Measurements from ENCODE around the gene TROAP.

- TF ChIP-seq POLR2AphosphoS5 (IDR thresholded peaks at IDR 0.05) (no peak), POLR2A (IDR thresholded peaks at IDR 0.05) (no peak), CTCF (IDR thresholded peaks at IDR 0.05) (peak; percentile 64 to 82 (median 79))
Observed at GRCh38 chr12:49288412-49288853, 34.6 kb upstream of the TROAP start.

Measured in breast epithelium (tissue), 3 donors.